BJ (cell line): Measurements from ENCODE around the gene CALCR. TPM values are rescaled to one million over a fixed set of nuclear protein-coding genes. Genes with fewer than 3 reads are reported as not detected.

ENCODE experiments used
- CTCF ChIA-PET: fragments of 350-600 bp; formaldehyde crosslinking; extraction: SDS; loops from one replicate; lab custom pipeline; 2021; ENCODE audit warnings: antibody characterized with exemption, inconsistent platforms; lab: Yijun Ruan, JAX
- POLR2A ChIA-PET: fragments of 300-600 bp; sonication (Branson Sonifier 250); formaldehyde crosslinking; extraction: SDS; loops from one replicate; lab custom pipeline; 2021; ENCODE audit warnings: antibody characterized with exemption; lab: Charles Lee
- DNase-seq: peaks from one replicate; pipeline ENCODE4 v3.0.0-alpha.2; 2011; ENCODE audit warnings: low read depth
- H3K27me3 ChIP-seq: 2 replicates; pipeline ENCODE4 v1.6.0; 2011; ENCODE audit warnings: low read length; ENCODE audit not compliant: control insufficient read depth, insufficient read depth
- H3K36me3 ChIP-seq: 2 replicates; pipeline ENCODE4 v1.5.1; 2011; ENCODE audit warnings: low read length; ENCODE audit not compliant: control insufficient read depth, insufficient read depth
- H3K4me3 ChIP-seq: 2 replicates; pipeline ENCODE4 v1.5.1; 2011; ENCODE audit warnings: low read depth, mild to moderate bottlenecking, control low read depth, low read length
- polyA plus RNA-seq: library from polyadenylated mRNA; depleted of rRNA; stranded (reverse); fragments of >200 nt; gene quantifications from 2 replicates; pipeline ENCODE4 v1.2.3, GENCODE V29; 2011
- TF ChIP-seq, protein P1 (sequence below): IDR thresholded peaks from 2 replicates; pipeline ENCODE4 v1.5.1; 2011; ENCODE audit warnings: low read depth, mild to moderate bottlenecking, control low read depth, inconsistent platforms, low read length, moderate library complexity; ENCODE audit not compliant: insufficient read depth

CALCR gene
- polyA plus RNA-seq, 1 experiment, result not detected

DNA sequence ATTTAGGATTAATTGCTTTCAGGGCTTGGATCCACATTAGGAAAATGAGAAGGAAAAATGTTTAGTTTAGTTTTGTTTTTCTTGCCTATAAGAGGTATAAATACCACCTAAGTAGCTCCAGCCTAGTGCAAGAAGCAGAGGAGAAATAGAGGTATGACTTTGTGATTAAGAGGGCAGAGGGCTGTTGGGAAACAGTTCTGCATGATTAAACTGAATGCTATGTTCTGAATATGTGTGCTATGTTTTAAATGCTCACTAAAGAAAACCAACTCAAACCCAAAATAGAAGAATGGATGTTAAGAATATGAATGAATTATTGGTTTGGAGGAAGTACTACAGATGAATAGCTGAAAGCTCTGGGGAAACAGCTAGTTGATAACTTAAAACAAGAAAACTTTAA is 7.6 kb downstream of the CALCR start:
- no peaks in the 10 kb centered on the region for H3K36me3 ChIP-seq
- ChIA-PET POLR2A (no interaction called here), CTCF (interaction anchor here (1.6 kb wide), 1 partner anchor 15 kb away, joined by 4 read pairs; no protein-coding TSS in a partner anchor)
- TF ChIP-seq, protein P1, sequence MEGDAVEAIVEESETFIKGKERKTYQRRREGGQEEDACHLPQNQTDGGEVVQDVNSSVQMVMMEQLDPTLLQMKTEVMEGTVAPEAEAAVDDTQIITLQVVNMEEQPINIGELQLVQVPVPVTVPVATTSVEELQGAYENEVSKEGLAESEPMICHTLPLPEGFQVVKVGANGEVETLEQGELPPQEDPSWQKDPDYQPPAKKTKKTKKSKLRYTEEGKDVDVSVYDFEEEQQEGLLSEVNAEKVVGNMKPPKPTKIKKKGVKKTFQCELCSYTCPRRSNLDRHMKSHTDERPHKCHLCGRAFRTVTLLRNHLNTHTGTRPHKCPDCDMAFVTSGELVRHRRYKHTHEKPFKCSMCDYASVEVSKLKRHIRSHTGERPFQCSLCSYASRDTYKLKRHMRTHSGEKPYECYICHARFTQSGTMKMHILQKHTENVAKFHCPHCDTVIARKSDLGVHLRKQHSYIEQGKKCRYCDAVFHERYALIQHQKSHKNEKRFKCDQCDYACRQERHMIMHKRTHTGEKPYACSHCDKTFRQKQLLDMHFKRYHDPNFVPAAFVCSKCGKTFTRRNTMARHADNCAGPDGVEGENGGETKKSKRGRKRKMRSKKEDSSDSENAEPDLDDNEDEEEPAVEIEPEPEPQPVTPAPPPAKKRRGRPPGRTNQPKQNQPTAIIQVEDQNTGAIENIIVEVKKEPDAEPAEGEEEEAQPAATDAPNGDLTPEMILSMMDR, result no peak
- no peak for DNase-seq
- H3K27me3 ChIP-seq, result no peaks in the 10 kb centered on the region
- no peak overlapping the region for H3K4me3 ChIP-seq

DNA sequence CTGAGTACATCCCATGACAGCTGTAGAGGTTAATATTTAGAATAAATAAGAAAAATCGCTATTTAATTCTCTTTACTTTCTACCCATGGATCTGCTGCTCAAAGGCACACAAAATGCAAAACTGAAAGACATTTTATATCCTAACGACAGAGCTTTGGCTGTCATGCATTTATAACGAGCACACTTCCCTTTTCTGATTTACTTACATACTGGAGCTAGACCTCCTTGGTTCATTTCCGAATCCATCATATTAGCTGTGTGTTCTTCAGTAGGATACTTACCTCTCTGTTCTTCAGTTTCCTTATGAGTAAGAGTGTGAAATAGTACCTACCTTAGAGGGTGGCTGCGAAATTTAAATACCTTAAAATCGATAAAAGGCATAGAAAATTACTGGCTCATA is 10.9 kb downstream of the CALCR start:
- no peak for DNase-seq
- Histone ChIP-seq H3K27me3 (no peaks in the 10 kb centered on the region), H3K36me3 (no peaks in the 10 kb centered on the region), H3K4me3 (no peak overlapping the region)
- ChIA-PET POLR2A (no interaction called here), CTCF (interaction anchor here (5.3 kb wide), 1 partner anchor 12 kb away, joined by 21 read pairs; no protein-coding TSS in a partner anchor)
- TF ChIP-seq, protein P1, result no peak

- TF ChIP-seq, protein P1, result no peak
- ChIA-PET POLR2A (no interaction called here), CTCF (interaction anchor here (5.3 kb wide), 1 partner anchor 11 kb away, joined by 21 read pairs; no protein-coding TSS in a partner anchor)
- H3K27me3 ChIP-seq, result no peaks in the 10 kb centered on the region
- H3K36me3 ChIP-seq, result no peaks in the 10 kb centered on the region
- H3K4me3 ChIP-seq, result no peak overlapping the region
- no peak for DNase-seq
Measured at GRCh38 chr7:93562936-93563335, 11.6 kb downstream of the CALCR start.

- no peak for DNase-seq
- Histone ChIP-seq H3K27me3 (no peaks in the 10 kb centered on the region), H3K4me3 (no peak overlapping the region), H3K36me3 (no peaks in the 10 kb centered on the region)
- ChIA-PET CTCF (interaction anchor here (0.6 to 5.3 kb wide), 2 partner anchors 10 to 135 kb away, joined by 5 to 21 read pairs; no protein-coding TSS in a partner anchor), POLR2A (no interaction called here)
- TF ChIP-seq, protein P1, result no peak
Measured at GRCh38 chr7:93562106-93562505, 12.4 kb downstream of the CALCR start.

DNA sequence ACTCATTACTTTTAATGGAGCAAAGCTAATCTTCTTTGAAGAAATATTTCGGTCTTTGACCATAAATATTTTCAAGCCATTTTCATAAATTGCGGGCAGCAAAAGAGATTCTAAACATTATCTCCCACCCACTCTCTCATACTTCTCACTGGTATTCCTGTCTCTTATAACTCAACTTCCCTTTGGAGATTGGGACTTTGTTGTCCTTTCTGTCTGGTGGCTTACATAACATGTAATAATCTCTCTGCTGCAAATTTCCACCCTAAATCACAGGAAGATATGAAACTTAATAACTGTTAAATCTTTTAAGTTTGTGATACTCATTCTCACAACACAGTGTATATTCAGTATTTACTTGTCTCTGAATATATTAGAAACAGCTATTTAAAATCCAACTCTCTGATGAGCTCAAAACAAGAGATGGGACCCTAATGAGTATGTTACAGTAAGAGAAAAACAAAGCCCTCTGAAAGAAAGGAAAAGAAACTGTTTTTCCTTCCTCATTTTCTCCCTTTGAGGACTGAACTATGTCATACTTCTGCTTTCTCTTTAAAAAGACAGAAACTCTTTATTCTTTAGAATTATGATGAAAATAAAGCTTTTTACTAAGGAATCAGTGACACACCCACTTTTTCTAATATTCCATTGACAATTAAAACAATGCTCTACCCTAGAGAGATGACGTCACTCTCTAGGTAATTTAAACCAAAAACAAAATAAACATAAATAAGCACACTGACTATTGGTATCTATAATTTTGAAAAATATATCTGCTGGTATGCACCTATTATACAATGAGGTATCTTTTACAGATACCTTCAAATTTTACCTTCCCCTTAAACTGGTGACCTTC is 14.7 kb downstream of the CALCR start:
- Histone ChIP-seq H3K36me3 (no peaks in the 10 kb centered on the region), H3K27me3 (0 out of 2 replicates have a peak, but pooled peaks cover 2% of the 10 kb centered on the region), H3K4me3 (no peak overlapping the region)
- ChIA-PET CTCF (interaction anchor here (5.3 kb wide), 1 partner anchor 8 kb away, joined by 21 read pairs; no protein-coding TSS in a partner anchor), POLR2A (no interaction called here)
- DNase-seq, result no peak
- TF ChIP-seq, protein P1, result no peak
